ENCODE data around the gene POP4. TPM values are rescaled to one million over a fixed set of nuclear protein-coding genes. Genes with fewer than 3 reads are reported as not detected.
"Not testable (repeated sequence)": the region's sequence is repeated elsewhere in the genome, so short reads cannot be mapped to it uniquely, and the experiment has no call there.

Gene POP4
- total RNA-seq, 1 donor from 2014 or later, result 61.5 TPM

GRCh38 chr19:29610574-29611271, 4.6 kb downstream of the POP4 start:
- peak; percentile 86 for DNase-seq (ENCODE audit: low spot score)

- DNase-seq (ENCODE audit: low spot score), result no peak
Observed at GRCh38 chr19:29612121-29612520, 6.0 kb downstream of the POP4 start.

- no peak for DNase-seq (ENCODE audit: low spot score)
Observed at GRCh38 chr19:29612801-29613595, 6.9 kb downstream of the POP4 start.

- no peak for DNase-seq (ENCODE audit: low spot score)
Observed at GRCh38 chr19:29614046-29614445, 8.0 kb downstream of the POP4 start.

GRCh38 chr19:29614780-29615179, 8.7 kb downstream of the POP4 start:
- no peak for DNase-seq (ENCODE audit: low spot score)

GRCh38 chr19:29615891-29616425, 9.9 kb downstream of the POP4 start:
- no peak for DNase-seq (ENCODE audit: low spot score)

- DNase-seq (ENCODE audit: low spot score), result no peak
Observed at GRCh38 chr19:29616541-29616940, 10.5 kb downstream of the POP4 start.

GRCh38 chr19:29617366-29618266, 11.5 kb downstream of the POP4 start:
- no peak for DNase-seq (ENCODE audit: low spot score)

- no peak for DNase-seq (ENCODE audit: low spot score)
Observed at GRCh38 chr19:29618434-29618833, 12.4 kb downstream of the POP4 start.

- DNase-seq (ENCODE audit: low spot score), result no peak
Observed at GRCh38 chr19:29618871-29619270, 12.8 kb downstream of the POP4 start.

- no peak for DNase-seq (ENCODE audit: low spot score)
Observed at GRCh38 chr19:29620931-29621351, 14.9 kb downstream of the POP4 start.

- no peak for DNase-seq (ENCODE audit: low spot score)
Observed at GRCh38 chr19:29622166-29623070, 16.3 kb downstream of the POP4 start.

GRCh38 chr19:29623726-29624488, 17.8 kb downstream of the POP4 start:
- no peak for DNase-seq (ENCODE audit: low spot score)

- no peak for DNase-seq (ENCODE audit: low spot score)
Observed at GRCh38 chr19:29624489-29625185, 18.6 kb downstream of the POP4 start.

- no peak for DNase-seq (ENCODE audit: low spot score)
Observed at GRCh38 chr19:29625186-29625651, 19.1 kb downstream of the POP4 start.

GRCh38 chr19:29626386-29626785, 20.3 kb downstream of the POP4 start:
- no peak for DNase-seq (ENCODE audit: low spot score)

- DNase-seq (ENCODE audit: low spot score), result not testable (repeated sequence)
Observed at GRCh38 chr19:29626832-29627231, 20.7 kb downstream of the POP4 start.

- no peak for DNase-seq (ENCODE audit: low spot score)
Observed at GRCh38 chr19:29628661-29629385, 22.7 kb downstream of the POP4 start.

All from ureter (tissue), 1 donor.